Stomach smooth muscle (tissue), 2 donors: ENCODE results near the gene CABP7.

ENCODE experiments used
- H3K27ac ChIP-seq: one replicate; pipeline ENCODE4 v1.7.0; 2013; ENCODE audit warnings: mild to moderate bottlenecking, low read length, inconsistent platforms
- H3K27me3 ChIP-seq, 2 donors: one replicate each; pipeline ENCODE4 v1.7.0; 2013; ENCODE audit warnings: low read length in 2 of 2; ENCODE audit not compliant: insufficient read depth in 2 of 2, control insufficient read depth in 1 of 2
- H3K36me3 ChIP-seq, 2 donors: one replicate each; pipeline ENCODE4 v1.7.0; 2013; ENCODE audit warnings: low read length in 2 of 2; ENCODE audit not compliant: control insufficient read depth in 2 of 2, insufficient read depth in 2 of 2
- H3K4me1 ChIP-seq: one replicate; pipeline ENCODE4 v1.7.0; 2013; ENCODE audit warnings: low read length; ENCODE audit not compliant: control insufficient read depth, insufficient read depth
- H3K4me3 ChIP-seq, 2 donors: one replicate each; pipeline ENCODE4 v1.7.0; 2013; ENCODE audit warnings: low read length in 2 of 2
- H3K9ac ChIP-seq, 2 donors: one replicate each; pipeline ENCODE4 v1.7.0; 2013; ENCODE audit warnings: low read length in 2 of 2, mild to moderate bottlenecking in 1 of 2
- H3K9me3 ChIP-seq, 2 donors: one replicate each; pipeline ENCODE4 v1.7.0; 2013; ENCODE audit warnings: low read length in 2 of 2; ENCODE audit not compliant: control insufficient read depth in 2 of 2
- donor health status: healthy.
- donor health status: Pancreatic carcinoma.

The CABP7 gene

GRCh38 chr22:29691636-29692326 lies 28.0 kb upstream of the CABP7 start:
- peaks cover 17 to 25% of the 10 kb centered on the region in 2 donors for H3K36me3 ChIP-seq

DNA sequence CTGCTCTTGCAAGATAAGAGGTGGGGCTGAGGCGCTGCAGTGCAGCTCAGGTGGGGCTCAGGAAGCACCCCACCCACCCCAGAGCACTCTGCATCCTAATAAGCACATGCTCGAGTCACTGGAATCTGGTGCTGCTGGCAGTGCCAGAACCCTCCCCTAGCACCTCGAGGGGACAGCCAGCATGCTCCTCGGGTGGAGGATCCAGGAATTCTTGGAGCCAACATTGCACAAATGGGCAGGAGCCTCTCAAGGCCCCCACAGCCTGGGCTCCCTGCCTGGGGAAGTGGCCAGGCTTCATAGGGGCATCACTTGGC lies 27.5 kb upstream of the CABP7 start:
- peaks cover 14 to 24% of the 10 kb centered on the region in 2 donors for H3K36me3 ChIP-seq
- H3K9ac ChIP-seq: no peak overlapping the region
- no peak overlapping the region for H3K27ac ChIP-seq
- no peaks in the 10 kb centered on the region for H3K4me1 ChIP-seq
- H3K9me3 ChIP-seq: no peaks in the 10 kb centered on the region
- no peaks in the 10 kb centered on the region for H3K27me3 ChIP-seq
- H3K4me3 ChIP-seq: no peak overlapping the region

More at GRCh38 chr22:29691636-29692326, 28.0 kb upstream of the CABP7 start:
- no peak overlapping the region for H3K9ac ChIP-seq
- no peak overlapping the region for H3K27ac ChIP-seq
- H3K4me3 ChIP-seq: no peak overlapping the region
- no peaks in the 10 kb centered on the region for H3K4me1 ChIP-seq
- no peaks in the 10 kb centered on the region for H3K27me3 ChIP-seq
- no peaks in the 10 kb centered on the region for H3K9me3 ChIP-seq

GRCh38 chr22:29693161-29693560 lies 26.6 kb upstream of the CABP7 start:
- H3K27me3 ChIP-seq: no peaks in the 10 kb centered on the region
- H3K9me3 ChIP-seq: no peaks in the 10 kb centered on the region
- no peak overlapping the region for H3K9ac ChIP-seq
- H3K27ac ChIP-seq: no peak overlapping the region
- H3K4me1 ChIP-seq: no peaks in the 10 kb centered on the region
- no peak overlapping the region for H3K4me3 ChIP-seq
- peaks cover 10 to 20% of the 10 kb centered on the region in 2 donors for H3K36me3 ChIP-seq

DNA sequence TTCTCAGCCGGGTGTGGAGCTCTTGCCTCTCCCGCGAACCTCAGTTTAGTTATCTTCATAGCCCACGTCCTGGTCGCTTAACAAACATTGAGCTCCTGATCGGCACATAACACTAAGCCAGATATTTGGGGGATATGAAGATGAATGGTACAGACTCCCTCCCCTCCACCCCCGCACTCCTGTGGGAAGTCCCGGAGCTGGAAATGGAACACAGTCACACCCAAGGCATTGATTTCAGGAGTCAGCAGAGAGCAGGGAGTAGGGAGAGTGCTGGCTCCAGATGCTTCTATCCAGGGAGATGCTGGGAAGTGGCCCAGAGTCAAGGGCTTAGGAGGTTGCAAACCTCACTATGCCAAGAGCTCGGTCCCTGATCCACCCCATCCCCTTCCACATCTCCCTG lies 26.1 kb upstream of the CABP7 start:
- no peaks in the 10 kb centered on the region for H3K9me3 ChIP-seq
- no peaks in the 10 kb centered on the region for H3K27me3 ChIP-seq
- no peak overlapping the region for H3K9ac ChIP-seq
- peaks cover 10 to 16% of the 10 kb centered on the region in 2 donors for H3K36me3 ChIP-seq
- no peak overlapping the region for H3K4me3 ChIP-seq
- H3K27ac ChIP-seq: no peak overlapping the region
- H3K4me1 ChIP-seq: no peaks in the 10 kb centered on the region

DNA sequence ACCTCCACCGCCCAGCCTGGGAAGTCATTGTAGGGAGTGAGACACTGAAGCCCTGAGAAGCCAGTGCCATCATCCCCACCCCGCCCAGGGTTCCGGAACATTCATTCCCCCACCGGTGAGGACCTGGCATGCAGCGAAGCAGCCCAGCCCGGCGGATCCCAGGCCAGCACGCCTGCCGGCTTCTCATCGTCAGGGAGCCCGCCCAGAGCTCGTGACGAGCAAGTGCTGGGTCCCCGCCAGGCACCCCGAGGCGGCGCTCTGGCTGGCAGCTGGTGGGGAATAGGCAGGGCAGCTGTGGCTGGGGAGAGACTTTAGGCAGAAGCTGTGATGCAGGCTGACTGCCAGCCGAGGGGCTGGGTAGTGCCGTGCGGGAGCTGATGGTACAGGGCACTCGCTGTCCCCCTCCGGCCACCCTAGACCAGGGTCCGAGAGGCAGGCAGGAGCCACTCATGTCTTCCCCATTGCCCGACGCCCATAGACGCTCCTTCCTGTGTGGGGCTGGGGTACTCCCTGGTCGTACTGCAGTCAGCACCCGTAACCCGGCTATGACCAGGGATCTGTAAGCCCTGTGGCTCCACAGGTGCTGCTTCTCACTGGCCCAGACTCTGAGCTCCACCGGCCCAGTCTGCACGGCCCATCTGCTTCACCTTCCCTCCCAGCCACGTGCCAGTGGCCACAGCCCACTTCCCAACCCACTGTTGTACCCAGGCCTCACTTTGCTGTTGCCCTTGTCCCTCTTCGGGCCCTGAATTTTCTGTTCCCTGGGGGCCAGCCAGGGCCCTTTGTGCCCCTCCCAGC lies 24.5 kb upstream of the CABP7 start:
- H3K36me3 ChIP-seq: peaks cover 10 to 16% of the 10 kb centered on the region in 2 donors
- H3K9me3 ChIP-seq: no peaks in the 10 kb centered on the region
- H3K9ac ChIP-seq: no peak overlapping the region
- H3K27me3 ChIP-seq: peaks cover 0 to 1% of the 10 kb centered on the region in 2 donors
- H3K4me3 ChIP-seq: no peak overlapping the region
- H3K27ac ChIP-seq: no peak overlapping the region
- H3K4me1 ChIP-seq: no peaks in the 10 kb centered on the region

GRCh38 chr22:29697853-29698598 lies 21.8 kb upstream of the CABP7 start:
- H3K27ac ChIP-seq: no peak overlapping the region
- peaks cover 6 to 15% of the 10 kb centered on the region in 2 donors for H3K36me3 ChIP-seq
- H3K9ac ChIP-seq: no peak overlapping the region
- H3K9me3 ChIP-seq: no peaks in the 10 kb centered on the region
- H3K27me3 ChIP-seq: peaks cover 13 to 16% of the 10 kb centered on the region in 2 donors
- no peaks in the 10 kb centered on the region for H3K4me1 ChIP-seq
- no peak overlapping the region for H3K4me3 ChIP-seq

DNA sequence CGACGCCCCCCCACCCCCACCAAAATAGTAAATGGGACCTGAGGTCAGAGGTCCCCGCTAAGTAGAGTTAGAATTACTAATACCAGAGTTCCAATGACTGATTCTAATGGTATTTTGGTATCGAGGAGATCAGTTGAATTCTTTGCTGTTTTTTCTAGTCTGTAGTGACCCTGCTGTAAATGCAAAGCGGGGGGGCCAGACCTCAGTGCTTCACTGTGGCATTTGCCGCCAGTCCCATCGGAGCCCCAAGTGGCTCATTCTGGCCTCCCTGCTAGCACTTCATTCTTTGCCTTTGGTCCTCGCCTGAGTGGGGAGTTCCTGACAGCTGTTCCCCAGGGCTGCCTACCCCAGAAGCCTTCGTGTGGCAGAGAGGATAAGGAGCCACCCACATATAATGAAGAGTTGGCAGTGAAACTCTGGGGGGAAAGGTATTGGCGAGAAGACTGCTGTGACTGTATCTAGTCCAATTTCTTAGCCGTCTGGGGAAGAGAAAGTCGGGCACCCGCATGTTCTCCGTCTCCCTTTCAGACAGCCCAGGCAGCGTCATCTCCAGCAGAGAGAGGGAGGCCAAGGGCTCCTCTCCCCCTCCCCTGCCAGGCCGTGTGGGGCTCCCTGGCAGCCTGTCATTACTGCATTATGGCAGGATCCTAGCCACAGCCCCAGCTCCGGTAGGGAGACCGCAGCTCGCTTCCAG lies 19.4 kb upstream of the CABP7 start:
- peaks cover 0 to 6% of the 10 kb centered on the region in 2 donors for H3K36me3 ChIP-seq
- H3K27ac ChIP-seq: no peak overlapping the region
- H3K4me1 ChIP-seq: peaks cover 11% of the 10 kb centered on the region
- H3K9ac ChIP-seq: no peak overlapping the region
- no peaks in the 10 kb centered on the region for H3K9me3 ChIP-seq
- peaks cover 21 to 23% of the 10 kb centered on the region in 2 donors for H3K27me3 ChIP-seq
- no peak overlapping the region for H3K4me3 ChIP-seq

GRCh38 chr22:29700900-29701154 lies 19.0 kb upstream of the CABP7 start:
- Histone ChIP-seq H3K9me3 (no peaks in the 10 kb centered on the region), H3K4me1 (peaks cover 11% of the 10 kb centered on the region), H3K27ac (no peak overlapping the region)

DNA sequence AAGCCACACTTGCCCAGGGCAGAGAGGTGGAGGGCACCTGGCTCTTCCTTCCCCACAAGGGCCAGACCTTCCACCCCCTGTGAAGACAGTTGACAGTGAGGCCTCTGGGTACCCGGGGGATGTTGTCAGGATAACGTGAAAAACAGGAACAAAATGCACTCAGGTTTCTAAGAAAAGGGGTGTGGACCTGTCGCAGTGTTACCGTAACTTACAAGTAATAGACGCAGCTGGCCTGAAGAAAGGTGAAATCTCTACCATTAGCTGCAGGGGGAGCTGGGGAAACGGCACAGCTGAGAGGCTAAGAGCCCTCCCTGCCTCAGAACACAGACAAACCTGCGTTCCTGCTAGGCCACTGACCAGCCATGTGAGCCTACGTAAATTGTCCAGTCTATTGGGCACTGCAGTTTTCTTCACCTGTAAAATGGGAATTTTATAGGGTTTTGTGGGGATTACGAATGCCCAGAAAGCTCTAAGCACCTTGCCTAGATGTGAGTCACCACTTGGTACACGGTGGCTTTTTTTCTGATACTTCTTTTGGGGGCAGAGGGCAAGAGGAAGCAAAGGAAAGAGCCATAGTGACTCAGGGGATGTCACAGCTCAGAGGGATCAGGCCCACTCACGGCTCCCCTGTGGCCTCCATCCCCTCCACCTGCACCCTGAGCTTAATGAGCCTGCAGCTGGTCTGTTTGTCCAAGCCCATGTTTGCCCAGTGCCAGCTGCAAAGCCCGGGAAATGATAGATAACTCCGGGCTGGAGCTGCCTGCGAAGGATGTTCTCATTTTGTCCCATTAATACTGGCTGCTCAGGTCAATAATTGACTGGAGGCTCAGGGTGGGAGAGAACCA lies 18.4 kb upstream of the CABP7 start:
- Histone ChIP-seq H3K9me3 (no peaks in the 10 kb centered on the region), H3K4me3 (no peak overlapping the region), H3K9ac (no peak overlapping the region), H3K4me1 (peaks cover 11% of the 10 kb centered on the region), H3K27me3 (peaks cover 21 to 23% of the 10 kb centered on the region in 2 donors), H3K27ac (no peak overlapping the region), H3K36me3 (peaks cover 0 to 1% of the 10 kb centered on the region in 2 donors)

More at GRCh38 chr22:29700900-29701154, 19.0 kb upstream of the CABP7 start:
- Histone ChIP-seq H3K27me3 (peaks cover 21 to 23% of the 10 kb centered on the region in 2 donors), H3K36me3 (peaks cover 0 to 4% of the 10 kb centered on the region in 2 donors), H3K9ac (no peak overlapping the region), H3K4me3 (no peak overlapping the region)
